VCaP (cell line): ENCODE results near the gene LRRC4.

Experiments
- H3K27ac ChIP-seq: fragments of 450-650 bp; 2 replicates; pipeline ENCODE4 v1.5.1; 2017
- CTCF ChIP-seq: fragments of 450-650 bp; conservative IDR thresholded peaks from 2 replicates; pipeline ENCODE4 v1.5.1; 2017; ENCODE audit warnings: mild to moderate bottlenecking, moderate library complexity

LRRC4 gene

GRCh38 chr7:128022631-128023532 is 8.4 kb downstream of the LRRC4 start:
- TF ChIP-seq CTCF = no peak
- no peak overlapping the region for H3K27ac ChIP-seq

GRCh38 chr7:128021366-128021765 is 9.9 kb downstream of the LRRC4 start:
- no peak for TF ChIP-seq CTCF
- no peak overlapping the region for H3K27ac ChIP-seq

- no peak overlapping the region for H3K27ac ChIP-seq
Measured at GRCh38 chr7:128020159-128020558, 11.1 kb downstream of the LRRC4 start.

GRCh38 chr7:128019288-128019687 is 11.9 kb downstream of the LRRC4 start:
- no peak overlapping the region for H3K27ac ChIP-seq
- TF ChIP-seq CTCF = no peak

More at GRCh38 chr7:128020159-128020558, 11.1 kb downstream of the LRRC4 start:
- peak; percentile 32 for TF ChIP-seq CTCF

- TF ChIP-seq CTCF = no peak
- no peak overlapping the region for H3K27ac ChIP-seq
Measured at GRCh38 chr7:128017862-128018845, 13.1 kb downstream of the LRRC4 start.

GRCh38 chr7:128017460-128017859 is 13.8 kb downstream of the LRRC4 start:
- no peak for TF ChIP-seq CTCF
- no peak overlapping the region for H3K27ac ChIP-seq

- TF ChIP-seq CTCF = no peak
- no peak overlapping the region for H3K27ac ChIP-seq
Measured at GRCh38 chr7:128014811-128015210, 16.4 kb downstream of the LRRC4 start.
